DND-41 (cell line): ENCODE results near the gene ELOVL6.

ENCODE experiments used
- EZH2 ChIP-seq: IDR thresholded peaks from 3 replicates; pipeline ENCODE4 v1.6.1; 2012; ENCODE audit warnings: borderline replicate concordance, low read depth, mild to moderate bottlenecking, moderate library complexity, low read length, inconsistent platforms; ENCODE audit not compliant: severe bottlenecking
- TF ChIP-seq, protein P1 (sequence below): IDR thresholded peaks from 2 replicates; pipeline ENCODE4 v1.5.1; 2012; ENCODE audit warnings: borderline replicate concordance, low read length, moderate library complexity, mild to moderate bottlenecking; ENCODE audit not compliant: poor library complexity, severe bottlenecking; ENCODE audit errors: extremely low read depth

- TF ChIP-seq, protein P1, sequence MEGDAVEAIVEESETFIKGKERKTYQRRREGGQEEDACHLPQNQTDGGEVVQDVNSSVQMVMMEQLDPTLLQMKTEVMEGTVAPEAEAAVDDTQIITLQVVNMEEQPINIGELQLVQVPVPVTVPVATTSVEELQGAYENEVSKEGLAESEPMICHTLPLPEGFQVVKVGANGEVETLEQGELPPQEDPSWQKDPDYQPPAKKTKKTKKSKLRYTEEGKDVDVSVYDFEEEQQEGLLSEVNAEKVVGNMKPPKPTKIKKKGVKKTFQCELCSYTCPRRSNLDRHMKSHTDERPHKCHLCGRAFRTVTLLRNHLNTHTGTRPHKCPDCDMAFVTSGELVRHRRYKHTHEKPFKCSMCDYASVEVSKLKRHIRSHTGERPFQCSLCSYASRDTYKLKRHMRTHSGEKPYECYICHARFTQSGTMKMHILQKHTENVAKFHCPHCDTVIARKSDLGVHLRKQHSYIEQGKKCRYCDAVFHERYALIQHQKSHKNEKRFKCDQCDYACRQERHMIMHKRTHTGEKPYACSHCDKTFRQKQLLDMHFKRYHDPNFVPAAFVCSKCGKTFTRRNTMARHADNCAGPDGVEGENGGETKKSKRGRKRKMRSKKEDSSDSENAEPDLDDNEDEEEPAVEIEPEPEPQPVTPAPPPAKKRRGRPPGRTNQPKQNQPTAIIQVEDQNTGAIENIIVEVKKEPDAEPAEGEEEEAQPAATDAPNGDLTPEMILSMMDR, result no peak
- no peak for TF ChIP-seq EZH2
These were observed 111.2 kb downstream of the ELOVL6 start for GRCh38 chr4:110087070-110087708.
